HEK293T (cell line): ENCODE measurements around the gene SSU72.

ENCODE experiments used
- FOXM1 ChIP-seq: fragments of 450-650 bp; IDR thresholded peaks from 2 replicates; pipeline ENCODE4 v1.6.1; 2017; ENCODE audit warnings: mild to moderate bottlenecking, borderline replicate concordance
- HDGF ChIP-seq: fragments of 450-650 bp; IDR thresholded peaks from 2 replicates; pipeline ENCODE4 v1.6.1; 2017; ENCODE audit warnings: antibody characterized with exemption, borderline replicate concordance
- NFRKB ChIP-seq: fragments of 450-650 bp; IDR thresholded peaks from 2 replicates; pipeline ENCODE4 v1.6.1; 2016; ENCODE audit warnings: mild to moderate bottlenecking, moderate library complexity
- SP1 ChIP-seq: fragments of 450-650 bp; IDR thresholded peaks from 2 replicates; pipeline ENCODE4 v1.6.1; 2017

GRCh38 chr1:1615256-1616044 lies 40.8 kb upstream of the SSU72 start, which contains the start of gene MIB2:
- TF ChIP-seq HDGF = no peak
- no peak for TF ChIP-seq NFRKB
- TF ChIP-seq SP1 = no peak
- no peak for TF ChIP-seq FOXM1
